OCI-LY7 (cell line): ENCODE measurements around the gene RUNX1. TPM values are rescaled to one million over a fixed set of nuclear protein-coding genes. Genes with fewer than 3 reads are reported as not detected.

Experiments used
- BruUV-seq: library from RNA; stranded (reverse); fragments of 400-500 nt; replicated peaks from 2 replicates; lab custom pipeline; 2021; lab: Mats Ljungman, UMichigan
- CTCF ChIA-PET: fragments of 300-600 bp; sonication (Branson Sonifier 250); formaldehyde crosslinking; loops from one replicate; lab custom pipeline; 2022; ENCODE audit warnings: antibody characterized with exemption; ENCODE audit not compliant: unreplicated experiment; lab: Charles Lee
- POLR2A ChIA-PET: fragments of 300-600 bp; sonication (Branson Sonifier 250); formaldehyde crosslinking; loops from one replicate; lab custom pipeline; 2022; ENCODE audit warnings: antibody characterized with exemption; lab: Charles Lee
- DNase-seq: peaks from one replicate; pipeline ENCODE4 v3.0.0-alpha.2; 2015; ENCODE audit warnings: low spot score
- H2AFZ ChIP-seq: fragments of 200-600 bp; sonication (generic), shearing (Covaris generic); 2 replicates; pipeline ENCODE4 v1.6.1; 2014; ENCODE audit warnings: mild to moderate bottlenecking, antibody characterized with exemption, low read length, moderate library complexity
- H3K27ac ChIP-seq: fragments of 200-600 bp; sonication (generic); 2 replicates; pipeline ENCODE4 v1.5.1; 2014; ENCODE audit warnings: mixed run types, low read depth, mild to moderate bottlenecking, moderate library complexity, low read length, inconsistent platforms; ENCODE audit not compliant: poor library complexity, severe bottlenecking
- H3K36me3 ChIP-seq: fragments of 200-600 bp; sonication (generic); 2 replicates; pipeline ENCODE4 v1.6.1; 2014; ENCODE audit warnings: mild to moderate bottlenecking, antibody characterized with exemption, low read length, moderate library complexity, mixed read lengths; ENCODE audit not compliant: insufficient read depth
- H3K4me1 ChIP-seq: fragments of 200-600 bp; sonication (generic); 2 replicates; pipeline ENCODE4 v1.5.1; 2014; ENCODE audit warnings: mild to moderate bottlenecking, low read length; ENCODE audit not compliant: insufficient read depth, poor library complexity, severe bottlenecking
- H3K4me2 ChIP-seq: fragments of 200-600 bp; sonication (generic); 2 replicates; pipeline ENCODE4 v1.6.1; 2014; ENCODE audit warnings: mild to moderate bottlenecking, low read length
- H3K4me3 ChIP-seq: fragments of 200-600 bp; sonication (generic); 2 replicates; pipeline ENCODE4 v1.5.1; 2014; ENCODE audit warnings: mild to moderate bottlenecking, low read depth, low read length; ENCODE audit not compliant: poor library complexity, severe bottlenecking
- H3K79me2 ChIP-seq: fragments of 200-600 bp; sonication (generic); 2 replicates; pipeline ENCODE4 v1.6.1; 2016; ENCODE audit warnings: low read depth, mild to moderate bottlenecking, low read length, moderate library complexity, mixed read lengths; ENCODE audit not compliant: insufficient read depth
- H3K9me2 ChIP-seq: fragments of 200-600 bp; sonication (generic); 2 replicates; pipeline ENCODE4 v1.6.1; 2016; ENCODE audit warnings: mild to moderate bottlenecking, low read length, mixed read lengths; ENCODE audit not compliant: insufficient read depth
- H3K9me3 ChIP-seq: fragments of 200-600 bp; sonication (generic); 2 replicates; pipeline ENCODE4 v1.6.1; 2014; ENCODE audit warnings: mild to moderate bottlenecking, mixed run types, low read length, mixed read lengths
- H4K20me1 ChIP-seq: fragments of 200-600 bp; sonication (generic); 2 replicates; pipeline ENCODE4 v1.6.1; 2014; ENCODE audit warnings: mild to moderate bottlenecking, antibody characterized with exemption, low read length, moderate library complexity, mixed read lengths; ENCODE audit not compliant: insufficient read depth
- EZH2phosphoT487 ChIP-seq: fragments of 200-600 bp; sonication (generic); IDR thresholded peaks from 2 replicates; pipeline ENCODE4 v1.6.1; 2018; ENCODE audit warnings: low read depth, borderline replicate concordance, mild to moderate bottlenecking, mixed run types, antibody characterized with exemption, low read length, moderate library complexity, mixed read lengths
- intact Hi-C: fragments of 100-400 bp; cut with micrococcal nuclease; formaldehyde crosslinking; loops from one replicate; pipeline ENCODE4 v1.10.0; 2022; ENCODE audit not compliant: unreplicated experiment
- total RNA-seq, 2 experiments: library from RNA; depleted of rRNA in 1 of 2; stranded (reverse); fragments of >200 nt in 1 of 2; shearing (Covaris generic) in 1 of 2; gene quantifications; 2 replicates each; pipeline ENCODE4 v1.2.3, GENCODE V29; 2014 to 2022
- TF ChIP-seq, protein P1 (sequence below): fragments of 200-600 bp; sonication (generic); conservative IDR thresholded peaks from 2 replicates; pipeline ENCODE4 v1.5.1; 2014; ENCODE audit warnings: mild to moderate bottlenecking, antibody characterized with exemption, low read length, moderate library complexity, mixed read lengths

RUNX1 gene
- total RNA-seq, 2 experiments from 2014 or later: 30.5 to 40.8 TPM

DNA sequence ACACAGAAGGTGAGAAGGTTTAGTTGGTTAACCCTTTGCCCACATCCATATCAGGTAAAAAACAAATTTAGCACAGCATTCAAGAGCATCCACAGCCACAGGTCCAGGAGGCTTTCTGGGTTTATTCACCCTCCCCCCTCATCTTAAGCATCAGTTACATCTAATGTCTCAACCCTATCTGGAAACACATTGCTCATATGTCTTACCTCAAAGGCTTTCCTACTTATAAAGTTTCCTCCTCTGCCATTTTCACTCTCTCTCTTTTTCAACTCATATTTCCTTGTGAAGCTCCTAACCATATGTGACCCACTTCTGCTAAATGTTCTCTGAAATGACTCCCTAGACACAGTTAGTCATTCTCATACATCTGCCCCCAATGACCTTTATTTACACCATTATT lies 47.9 kb upstream of the RUNX1 start:
- Histone ChIP-seq H3K27ac (no peak overlapping the region), H3K36me3 (no peaks in the 10 kb centered on the region), H3K4me2 (no peak overlapping the region), H3K4me1 (peaks cover 1% of the 10 kb centered on the region), H3K4me3 (no peak overlapping the region), H2AFZ (no peak overlapping the region), H3K79me2 (no peaks in the 10 kb centered on the region), H3K9me3 (no peaks in the 10 kb centered on the region), H4K20me1 (no peaks in the 10 kb centered on the region), H3K9me2 (no peaks in the 10 kb centered on the region)
- DNase-seq: no peak
- TF ChIP-seq, protein P1, sequence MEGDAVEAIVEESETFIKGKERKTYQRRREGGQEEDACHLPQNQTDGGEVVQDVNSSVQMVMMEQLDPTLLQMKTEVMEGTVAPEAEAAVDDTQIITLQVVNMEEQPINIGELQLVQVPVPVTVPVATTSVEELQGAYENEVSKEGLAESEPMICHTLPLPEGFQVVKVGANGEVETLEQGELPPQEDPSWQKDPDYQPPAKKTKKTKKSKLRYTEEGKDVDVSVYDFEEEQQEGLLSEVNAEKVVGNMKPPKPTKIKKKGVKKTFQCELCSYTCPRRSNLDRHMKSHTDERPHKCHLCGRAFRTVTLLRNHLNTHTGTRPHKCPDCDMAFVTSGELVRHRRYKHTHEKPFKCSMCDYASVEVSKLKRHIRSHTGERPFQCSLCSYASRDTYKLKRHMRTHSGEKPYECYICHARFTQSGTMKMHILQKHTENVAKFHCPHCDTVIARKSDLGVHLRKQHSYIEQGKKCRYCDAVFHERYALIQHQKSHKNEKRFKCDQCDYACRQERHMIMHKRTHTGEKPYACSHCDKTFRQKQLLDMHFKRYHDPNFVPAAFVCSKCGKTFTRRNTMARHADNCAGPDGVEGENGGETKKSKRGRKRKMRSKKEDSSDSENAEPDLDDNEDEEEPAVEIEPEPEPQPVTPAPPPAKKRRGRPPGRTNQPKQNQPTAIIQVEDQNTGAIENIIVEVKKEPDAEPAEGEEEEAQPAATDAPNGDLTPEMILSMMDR: no peak
- no peak for TF ChIP-seq EZH2phosphoT487
- intact Hi-C loops: no loop called here
- CTCF ChIA-PET: no interaction called here
- POLR2A ChIA-PET: interaction anchor here (0.6 to 0.7 kb wide), 2 partner anchors 44 to 299 kb away, joined by 3 read pairs; no protein-coding TSS in a partner anchor
- BruUV-seq: no TSS peak

DNA sequence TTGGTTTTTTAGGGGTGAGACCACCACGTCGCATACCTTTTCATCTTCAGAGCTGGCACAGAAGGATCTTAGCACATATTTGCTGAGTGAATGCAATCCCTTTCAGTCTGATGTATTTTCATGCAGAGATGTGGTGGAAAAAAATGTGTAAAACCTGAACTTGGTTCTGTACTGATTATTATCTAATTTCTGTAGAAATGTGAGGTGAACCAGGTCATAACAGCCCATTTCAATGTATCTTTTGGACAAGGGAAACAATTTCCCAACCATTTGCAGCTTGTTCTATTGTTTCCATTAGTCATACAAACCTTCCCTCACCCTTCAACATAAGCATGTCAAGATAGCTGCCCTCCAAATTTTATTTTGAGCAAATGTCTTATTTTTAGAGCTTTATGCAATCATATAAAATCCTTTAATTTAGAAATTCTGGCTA lies 46.8 kb upstream of the RUNX1 start:
- H3K9me3 ChIP-seq: no peaks in the 10 kb centered on the region
- CTCF ChIA-PET: no interaction called here
- H4K20me1 ChIP-seq: no peaks in the 10 kb centered on the region
- no peaks in the 10 kb centered on the region for H3K9me2 ChIP-seq
- TF ChIP-seq, protein P1: no peak
- TF ChIP-seq EZH2phosphoT487: no peak
- H3K4me1 ChIP-seq: no peaks in the 10 kb centered on the region
- no TSS peak for BruUV-seq
- POLR2A ChIA-PET: interaction anchor here (1.3 to 1.8 kb wide), 2 partner anchors 21 to 46 kb away, joined by 5 to 6 read pairs; no protein-coding TSS in a partner anchor
- intact Hi-C loops: no loop called here
- H2AFZ ChIP-seq: no peak overlapping the region
- no peak for DNase-seq
- H3K36me3 ChIP-seq: no peaks in the 10 kb centered on the region
- no peak overlapping the region for H3K4me2 ChIP-seq
- no peaks in the 10 kb centered on the region for H3K79me2 ChIP-seq
- no peak overlapping the region for H3K27ac ChIP-seq
- H3K4me3 ChIP-seq: no peak overlapping the region

DNA sequence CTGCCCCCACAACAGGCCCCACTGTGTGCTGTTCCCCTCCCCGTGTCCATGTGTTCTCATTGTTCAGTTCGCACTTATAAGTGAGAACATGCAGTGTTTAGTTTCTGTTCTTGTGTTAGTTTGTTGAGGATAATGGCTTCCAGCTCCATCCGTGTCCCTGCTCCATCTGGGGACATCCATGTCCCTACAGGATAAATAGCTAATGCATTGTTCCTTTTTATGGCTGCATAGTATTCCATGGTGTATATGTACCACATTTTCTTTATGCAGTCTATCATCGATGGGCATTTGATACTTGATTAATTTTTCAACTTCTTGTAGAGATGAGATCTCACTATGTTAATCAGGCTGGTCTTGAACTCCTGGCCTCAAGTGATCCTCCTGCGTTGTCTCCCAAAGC lies 44.4 kb upstream of the RUNX1 start:
- ChIA-PET POLR2A (interaction anchor here (0.9 kb wide), 1 partner anchor 8 kb away, joined by 3 read pairs; no protein-coding TSS in a partner anchor), CTCF (no interaction called here)
- Histone ChIP-seq H3K4me2 (no peak overlapping the region), H3K4me3 (no peak overlapping the region), H2AFZ (no peak overlapping the region), H4K20me1 (no peaks in the 10 kb centered on the region), H3K9me2 (no peaks in the 10 kb centered on the region), H3K9me3 (no peaks in the 10 kb centered on the region), H3K27ac (no peak overlapping the region), H3K79me2 (no peaks in the 10 kb centered on the region), H3K36me3 (no peaks in the 10 kb centered on the region), H3K4me1 (no peaks in the 10 kb centered on the region)
- DNase-seq: no peak
- no peak for TF ChIP-seq EZH2phosphoT487
- TF ChIP-seq, protein P1: no peak
- BruUV-seq: no TSS peak
- intact Hi-C loops: no loop called here
